Tibial nerve (tissue), 3 donors: ENCODE data around the gene KRTAP9-4.

ENCODE experiments used
- POLR2A ChIP-seq, 2 donors: fragments of 450-650 bp; IDR thresholded peaks; one replicate each; pipeline ENCODE4 v1.6.1; 2017; ENCODE audit warnings: antibody characterized with exemption in 2 of 2, mild to moderate bottlenecking in 2 of 2, moderate library complexity in 2 of 2
- TF ChIP-seq, protein P1 (sequence below), 5 experiments: fragments of 200-600 bp in 3 of 5; fragments of 450-650 bp in 2 of 5; sonication (generic) in 3 of 5; IDR thresholded peaks; one replicate each; pipeline ENCODE4 v1.5.1; 2016 to 2019; ENCODE audit warnings: antibody characterized with exemption in 5 of 5, mild to moderate bottlenecking in 3 of 5, moderate library complexity in 2 of 5

DNA sequence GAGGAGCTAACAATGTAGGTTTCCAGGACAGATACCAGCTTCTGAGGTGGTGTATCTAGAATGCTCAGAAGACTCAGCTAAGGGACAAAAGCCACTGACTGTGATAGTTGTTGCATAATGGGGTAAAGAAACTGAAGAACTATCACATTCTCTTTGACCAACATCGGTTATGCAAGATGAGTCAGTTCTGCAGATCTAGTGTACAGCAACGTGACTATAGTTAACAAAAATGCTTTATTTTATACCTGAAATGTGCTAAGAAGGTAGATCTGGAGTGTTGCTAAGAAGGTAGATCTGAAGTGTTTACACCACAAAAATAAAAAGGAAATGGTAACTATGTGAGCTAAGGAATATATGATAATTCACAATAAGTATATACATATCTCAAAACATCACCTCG is 18.2 kb downstream of the KRTAP9-4 start:
- TF ChIP-seq, protein P1, sequence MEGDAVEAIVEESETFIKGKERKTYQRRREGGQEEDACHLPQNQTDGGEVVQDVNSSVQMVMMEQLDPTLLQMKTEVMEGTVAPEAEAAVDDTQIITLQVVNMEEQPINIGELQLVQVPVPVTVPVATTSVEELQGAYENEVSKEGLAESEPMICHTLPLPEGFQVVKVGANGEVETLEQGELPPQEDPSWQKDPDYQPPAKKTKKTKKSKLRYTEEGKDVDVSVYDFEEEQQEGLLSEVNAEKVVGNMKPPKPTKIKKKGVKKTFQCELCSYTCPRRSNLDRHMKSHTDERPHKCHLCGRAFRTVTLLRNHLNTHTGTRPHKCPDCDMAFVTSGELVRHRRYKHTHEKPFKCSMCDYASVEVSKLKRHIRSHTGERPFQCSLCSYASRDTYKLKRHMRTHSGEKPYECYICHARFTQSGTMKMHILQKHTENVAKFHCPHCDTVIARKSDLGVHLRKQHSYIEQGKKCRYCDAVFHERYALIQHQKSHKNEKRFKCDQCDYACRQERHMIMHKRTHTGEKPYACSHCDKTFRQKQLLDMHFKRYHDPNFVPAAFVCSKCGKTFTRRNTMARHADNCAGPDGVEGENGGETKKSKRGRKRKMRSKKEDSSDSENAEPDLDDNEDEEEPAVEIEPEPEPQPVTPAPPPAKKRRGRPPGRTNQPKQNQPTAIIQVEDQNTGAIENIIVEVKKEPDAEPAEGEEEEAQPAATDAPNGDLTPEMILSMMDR (IDR thresholded peaks at IDR 0.05) = no peak
- TF ChIP-seq POLR2A (IDR thresholded peaks at IDR 0.05) = no peak
